Fibroblast of lung (primary cell): ENCODE results near the gene TRAF2. TPM values are rescaled to one million over a fixed set of nuclear protein-coding genes. Genes with fewer than 3 reads are reported as not detected.

Experiments
- DNase-seq, 2 donors: peaks; one replicate each; pipeline versions ENCODE4 v3.0.0 to v3.0.0-alpha.2; 2010; ENCODE audit warnings: low read depth in 2 of 2
- H2AFZ ChIP-seq: 2 replicates; pipeline ENCODE4 v1.5.1; 2012; ENCODE audit warnings: low read length, control low read depth, inconsistent platforms
- H3K27ac ChIP-seq: 2 replicates; pipeline ENCODE4 v1.5.1; 2011; ENCODE audit warnings: low read length, control low read depth; ENCODE audit not compliant: insufficient read depth
- H3K27me3 ChIP-seq: 2 replicates; pipeline ENCODE4 v1.5.1; 2011; ENCODE audit warnings: mild to moderate bottlenecking, low read length; ENCODE audit not compliant: control insufficient read depth, insufficient read depth
- H3K36me3 ChIP-seq: 2 replicates; pipeline ENCODE4 v1.5.1; 2011; ENCODE audit warnings: low read length; ENCODE audit not compliant: control insufficient read depth, insufficient read depth
- H3K4me1 ChIP-seq: 2 replicates; pipeline ENCODE4 v1.5.1; 2011; ENCODE audit warnings: low read length; ENCODE audit not compliant: control insufficient read depth, insufficient read depth; ENCODE audit errors: extremely low read depth
- H3K4me2 ChIP-seq: 2 replicates; pipeline ENCODE4 v1.5.1; 2011; ENCODE audit warnings: low read length, control low read depth; ENCODE audit not compliant: insufficient read depth; ENCODE audit errors: extremely low read depth
- H3K4me3 ChIP-seq, 4 experiments: fragments of 200-600 bp in 1 of 4; sonication (generic) in 1 of 4; replicated peaks in 1 of 4; 2 replicates each; pipeline ENCODE4 v1.5.1; 2011 to 2016; ENCODE audit warnings: low read length in 4 of 4, low read depth in 3 of 4, mild to moderate bottlenecking in 3 of 4, control low read depth in 2 of 4, inconsistent platforms in 1 of 4, mixed read lengths in 1 of 4; ENCODE audit not compliant: insufficient read depth in 1 of 4; ENCODE audit errors: control extremely low read depth in 1 of 4
- H3K79me2 ChIP-seq: 2 replicates; pipeline ENCODE4 v1.5.1; 2012; ENCODE audit warnings: mild to moderate bottlenecking, low read length, inconsistent platforms; ENCODE audit not compliant: control insufficient read depth, insufficient read depth
- H3K9ac ChIP-seq: 2 replicates; pipeline ENCODE4 v1.5.1; 2011; ENCODE audit warnings: mild to moderate bottlenecking, low read length, control low read depth; ENCODE audit not compliant: insufficient read depth
- H3K9me3 ChIP-seq: 2 replicates; pipeline ENCODE4 v1.5.1; 2012; ENCODE audit warnings: low read depth, low read length; ENCODE audit not compliant: control insufficient read depth, insufficient read depth
- H4K20me1 ChIP-seq: 2 replicates; pipeline ENCODE4 v1.5.1; 2011; ENCODE audit warnings: low read length; ENCODE audit not compliant: control insufficient read depth, insufficient read depth; ENCODE audit errors: extremely low read depth
- EZH2 ChIP-seq: IDR thresholded peaks from 2 replicates; pipeline ENCODE4 v1.5.1; 2012; ENCODE audit warnings: low read length, control low read depth, mild to moderate bottlenecking; ENCODE audit errors: missing control alignments
- polyA plus RNA-seq, 2 donors: library from polyadenylated mRNA; depleted of rRNA in 1 of 2; stranded (reverse) in 1 of 2; unstranded in 1 of 2; fragments of >200 nt; gene quantifications; 2 replicates each; pipeline ENCODE4 v1.2.1, GENCODE V29; 2011 to 2012; ENCODE audit warnings: missing spikeins in 1 of 2
- total RNA-seq: library from RNA; depleted of rRNA; stranded (reverse); fragments of >200 nt; gene quantifications from 2 replicates; pipeline ENCODE4 v1.2.1, GENCODE V29; 2014
- TF ChIP-seq, protein P1 (sequence below), 2 donors: IDR thresholded peaks in 1 of 2; conservative IDR thresholded peaks in 1 of 2; 1 replicate in 1 of 2; 2 replicates in 1 of 2; pipeline ENCODE4 v1.5.1; 2011 to 2012; ENCODE audit warnings: low read length in 2 of 2, control low read depth in 1 of 2, inconsistent platforms in 1 of 2, low read depth in 1 of 2, mild to moderate bottlenecking in 1 of 2

The TRAF2 gene
- total and polyA plus RNA-seq, 2 donors (not counting 1 experiment from before 2014, with no cell fraction given), result 3.7 to 8.4 TPM

DNA sequence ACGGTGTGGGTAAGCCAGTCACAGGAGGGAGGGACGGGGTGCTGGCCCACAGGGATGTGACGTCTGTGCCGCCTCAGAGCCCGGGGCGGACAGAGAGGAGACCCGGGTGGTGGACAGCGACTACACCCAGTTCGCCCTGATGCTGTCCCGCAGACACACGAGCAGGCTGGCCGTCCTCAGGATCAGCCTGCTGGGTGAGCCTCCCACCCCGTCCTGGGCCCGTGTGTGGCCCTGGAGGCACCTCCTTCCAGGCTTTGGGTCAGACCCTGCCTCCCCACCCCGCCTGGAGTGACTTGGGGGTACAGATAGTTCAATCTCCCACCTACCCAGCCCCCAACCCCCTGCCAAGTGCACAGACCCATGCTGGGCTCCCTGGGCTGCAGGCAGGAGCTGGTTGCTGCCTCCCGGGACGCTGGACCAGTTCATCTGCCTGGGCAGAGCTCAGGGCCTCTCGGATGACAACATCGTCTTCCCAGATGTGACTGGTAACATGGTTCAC lies 67.5 kb downstream of the TRAF2 start:
- no peak overlapping the region for H3K27ac ChIP-seq
- H3K36me3 ChIP-seq, result no peaks in the 10 kb centered on the region
- TF ChIP-seq, protein P1, sequence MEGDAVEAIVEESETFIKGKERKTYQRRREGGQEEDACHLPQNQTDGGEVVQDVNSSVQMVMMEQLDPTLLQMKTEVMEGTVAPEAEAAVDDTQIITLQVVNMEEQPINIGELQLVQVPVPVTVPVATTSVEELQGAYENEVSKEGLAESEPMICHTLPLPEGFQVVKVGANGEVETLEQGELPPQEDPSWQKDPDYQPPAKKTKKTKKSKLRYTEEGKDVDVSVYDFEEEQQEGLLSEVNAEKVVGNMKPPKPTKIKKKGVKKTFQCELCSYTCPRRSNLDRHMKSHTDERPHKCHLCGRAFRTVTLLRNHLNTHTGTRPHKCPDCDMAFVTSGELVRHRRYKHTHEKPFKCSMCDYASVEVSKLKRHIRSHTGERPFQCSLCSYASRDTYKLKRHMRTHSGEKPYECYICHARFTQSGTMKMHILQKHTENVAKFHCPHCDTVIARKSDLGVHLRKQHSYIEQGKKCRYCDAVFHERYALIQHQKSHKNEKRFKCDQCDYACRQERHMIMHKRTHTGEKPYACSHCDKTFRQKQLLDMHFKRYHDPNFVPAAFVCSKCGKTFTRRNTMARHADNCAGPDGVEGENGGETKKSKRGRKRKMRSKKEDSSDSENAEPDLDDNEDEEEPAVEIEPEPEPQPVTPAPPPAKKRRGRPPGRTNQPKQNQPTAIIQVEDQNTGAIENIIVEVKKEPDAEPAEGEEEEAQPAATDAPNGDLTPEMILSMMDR (conservative IDR thresholded peaks at IDR 0.05 in 1 of 2, IDR thresholded peaks at IDR 0.05 in 1 of 2; ENCODE audit: low read depth in 1 of 2, low read length in 2 of 2), result no peak
- no peak for TF ChIP-seq EZH2
- H3K9ac ChIP-seq, result no peak overlapping the region
- no peak for DNase-seq
- no peaks in the 10 kb centered on the region for H3K79me2 ChIP-seq
- H2AFZ ChIP-seq, result no peak overlapping the region
- H4K20me1 ChIP-seq, result no peaks in the 10 kb centered on the region
- no peaks in the 10 kb centered on the region for H3K27me3 ChIP-seq
- H3K9me3 ChIP-seq, result no peaks in the 10 kb centered on the region
- no peak overlapping the region for H3K4me2 ChIP-seq
- no peak overlapping the region for H3K4me3 ChIP-seq
- H3K4me1 ChIP-seq, result no peaks in the 10 kb centered on the region

DNA sequence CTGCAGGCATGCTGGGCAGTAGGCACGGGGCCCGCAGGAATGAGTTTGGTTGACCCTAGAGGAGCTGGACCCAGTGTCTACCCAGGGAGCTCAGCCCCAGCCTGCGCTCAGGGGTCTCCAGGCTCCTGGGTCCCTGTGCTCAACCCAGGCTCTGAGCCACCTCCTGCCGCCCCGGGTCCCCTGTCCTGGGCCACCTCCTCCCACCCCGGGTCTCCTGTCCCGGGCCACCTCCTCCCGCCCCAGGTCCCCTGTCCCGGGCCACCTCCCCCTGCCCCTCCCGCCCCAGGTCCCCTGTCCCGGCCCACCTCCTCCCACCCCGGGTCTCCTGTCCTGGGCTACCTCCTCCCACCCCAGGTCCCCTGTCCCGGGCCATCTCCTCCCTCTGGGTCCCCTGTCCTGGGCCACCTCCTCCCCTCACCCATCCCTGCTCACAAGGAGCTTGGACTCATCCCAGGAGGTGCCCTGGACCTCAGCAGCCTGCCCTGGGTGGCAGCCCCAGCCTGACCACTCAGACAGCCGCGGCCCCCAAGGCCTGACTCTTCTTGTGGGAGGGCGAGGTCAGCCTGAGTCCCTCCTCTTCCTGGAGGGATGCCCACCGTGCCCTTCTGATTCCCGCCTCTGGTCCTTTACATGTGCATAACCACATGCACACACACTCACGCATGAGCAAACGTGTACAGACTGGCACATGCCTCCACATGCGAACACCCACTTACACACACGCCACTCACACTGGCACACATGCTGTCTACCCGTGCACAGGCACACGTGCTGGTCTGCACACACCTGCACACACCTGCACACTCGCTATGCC lies 68.2 kb downstream of the TRAF2 start:
- H3K36me3 ChIP-seq, result no peaks in the 10 kb centered on the region
- no peaks in the 10 kb centered on the region for H3K4me1 ChIP-seq
- no peak overlapping the region for H3K4me2 ChIP-seq
- TF ChIP-seq, protein P1 (conservative IDR thresholded peaks at IDR 0.05 in 1 of 2, IDR thresholded peaks at IDR 0.05 in 1 of 2; ENCODE audit: low read depth in 1 of 2, low read length in 2 of 2), result no peak
- TF ChIP-seq EZH2, result no peak
- no peak for DNase-seq
- H3K9me3 ChIP-seq, result no peaks in the 10 kb centered on the region
- no peak overlapping the region for H2AFZ ChIP-seq
- H3K27ac ChIP-seq, result no peak overlapping the region
- H4K20me1 ChIP-seq, result no peaks in the 10 kb centered on the region
- no peaks in the 10 kb centered on the region for H3K27me3 ChIP-seq
- H3K4me3 ChIP-seq, result no peak overlapping the region
- H3K79me2 ChIP-seq, result no peaks in the 10 kb centered on the region
- H3K9ac ChIP-seq, result no peak overlapping the region

DNA sequence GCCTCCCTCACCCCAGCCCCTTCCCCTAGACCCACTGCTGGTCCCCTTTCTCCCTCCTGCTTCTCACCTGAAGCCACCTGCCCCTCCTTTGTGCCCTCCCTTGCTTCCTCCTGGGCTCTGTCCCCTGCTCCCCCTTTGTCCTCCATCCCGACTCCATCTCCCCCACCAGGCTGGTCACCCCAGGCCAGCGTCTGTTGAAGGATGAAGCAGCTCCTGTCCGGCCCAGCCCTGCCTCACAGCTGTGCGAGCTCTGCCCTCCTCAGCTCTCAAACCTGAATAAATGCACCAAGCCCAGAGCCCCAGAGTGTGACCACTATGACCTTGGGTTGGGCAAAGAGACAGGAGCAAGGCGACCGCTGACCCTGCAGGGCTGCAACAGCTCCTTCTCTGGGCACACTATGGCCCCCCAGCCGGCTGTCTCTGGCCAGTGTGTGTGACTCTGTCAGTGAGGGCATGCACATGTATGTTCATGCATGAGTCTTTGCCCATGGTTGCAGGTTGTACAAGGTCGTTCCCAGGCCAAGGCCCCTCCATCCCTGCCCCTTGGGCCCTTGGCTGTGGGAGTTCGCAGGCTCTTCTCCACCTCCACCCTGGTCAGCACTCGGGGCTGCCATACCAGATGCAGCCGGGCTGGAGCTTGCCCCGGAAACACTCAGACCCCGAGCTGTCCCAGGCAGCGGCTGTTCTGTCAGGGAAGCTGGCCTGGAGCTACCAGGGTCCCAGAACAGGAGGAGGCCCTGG lies 69.1 kb downstream of the TRAF2 start:
- Histone ChIP-seq H3K27ac (no peak overlapping the region), H2AFZ (no peak overlapping the region), H4K20me1 (no peaks in the 10 kb centered on the region), H3K79me2 (no peaks in the 10 kb centered on the region), H3K4me2 (no peak overlapping the region), H3K4me3 (no peak overlapping the region), H3K9me3 (no peaks in the 10 kb centered on the region), H3K4me1 (no peaks in the 10 kb centered on the region), H3K27me3 (no peaks in the 10 kb centered on the region), H3K9ac (no peak overlapping the region), H3K36me3 (no peaks in the 10 kb centered on the region)
- TF ChIP-seq, protein P1 (conservative IDR thresholded peaks at IDR 0.05 in 1 of 2, IDR thresholded peaks at IDR 0.05 in 1 of 2; ENCODE audit: low read depth in 1 of 2, low read length in 2 of 2), result no peak
- TF ChIP-seq EZH2, result no peak
- DNase-seq, result no peak
